Erythroblast (primary cell): ENCODE results near the gene ELK1.

Source experiments
- GATA1 ChIP-seq: IDR thresholded peaks from 2 replicates; pipeline ENCODE4 v1.6.1; 2011; ENCODE audit warnings: low read depth, mild to moderate bottlenecking, control low read depth, low read length, moderate library complexity
- POLR2A ChIP-seq: IDR thresholded peaks from 2 replicates; pipeline ENCODE4 v1.6.1; 2011; ENCODE audit warnings: mild to moderate bottlenecking, low read length

GRCh38 chrX:47629419-47630200, 20.8 kb downstream of the ELK1 start, which contains the start of gene CFP:
- TF ChIP-seq POLR2A (no peak), GATA1 (no peak)
